GM19438 (cell line): ENCODE measurements around the gene FDPS.

Experiments used
- ATAC-seq: cut with Tn5 transposase; IDR thresholded peaks from one replicate; pipeline ENCODE4 v1.9.1; 2021; ENCODE audit warnings: low read depth; ENCODE audit not compliant: unreplicated experiment

The FDPS gene

DNA sequence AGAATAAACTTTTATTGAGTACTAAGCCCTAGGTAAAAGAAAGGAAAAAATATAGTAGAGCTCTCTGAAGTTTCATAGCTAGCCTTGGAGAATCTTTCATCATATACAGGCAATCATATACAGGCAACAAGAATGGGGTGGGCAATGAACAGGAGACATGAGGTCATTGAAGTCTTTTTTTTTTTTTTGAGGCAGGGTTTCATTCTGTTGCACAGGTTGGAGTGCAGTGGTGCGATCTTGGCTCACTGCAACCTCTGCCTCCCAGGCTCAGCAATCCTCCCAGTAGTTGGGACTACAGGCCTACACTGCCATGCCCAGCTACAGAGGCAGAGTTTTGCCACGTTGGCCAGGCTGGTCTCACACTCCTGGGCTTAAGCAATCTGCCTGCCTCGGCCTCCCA, 34.2 kb downstream of the FDPS start:
- no peak for ATAC-seq

DNA sequence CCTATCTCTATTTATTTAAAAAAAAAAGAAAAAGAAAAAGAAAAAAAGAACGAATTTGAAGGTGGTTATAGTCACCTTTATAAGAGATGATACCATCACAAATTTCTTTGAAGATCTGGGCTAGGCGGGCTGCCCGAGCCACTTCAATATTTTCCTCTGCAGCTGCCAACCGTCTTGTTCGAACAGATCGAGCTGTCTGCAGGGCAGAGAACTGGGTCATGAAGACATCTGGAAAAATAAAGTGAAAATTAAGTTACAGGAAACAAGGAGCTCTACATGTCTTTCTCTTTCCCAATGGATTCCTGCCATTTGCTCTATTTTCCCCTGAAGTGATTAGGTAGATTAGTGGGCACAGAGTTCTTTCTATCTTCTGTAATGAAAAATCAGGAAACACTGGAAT, 44.0 kb downstream of the FDPS start:
- no peak for ATAC-seq

DNA sequence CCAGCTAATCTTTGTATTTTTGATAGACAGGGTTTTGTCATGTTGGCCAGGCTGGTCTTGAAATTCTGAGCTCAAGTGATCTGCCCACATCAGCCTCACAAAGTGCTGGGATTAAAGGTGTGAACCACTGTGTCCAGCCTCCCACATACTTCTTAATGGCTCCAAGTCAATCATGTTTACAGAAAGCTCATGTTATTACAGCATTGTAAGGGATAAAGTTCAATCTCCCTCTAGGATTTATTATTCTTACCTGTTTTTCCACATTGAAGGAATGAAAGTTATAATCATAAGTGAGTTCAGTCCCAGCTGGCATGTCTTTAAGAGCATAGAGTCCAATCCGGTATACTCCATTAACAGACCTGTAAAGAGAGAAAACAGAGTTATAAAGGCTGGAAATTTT, 51.4 kb downstream of the FDPS start:
- no peak for ATAC-seq
